ENCODE results near the gene PRR23A.

The PRR23A gene

GRCh38 chr3:138972941-138973340, 33.1 kb downstream of the PRR23A start:
- DNase-seq (ENCODE audit: low read depth) = no peak

- DNase-seq (ENCODE audit: low read depth) = no peak
Observed at GRCh38 chr3:138971766-138972320, 34.2 kb downstream of the PRR23A start.

GRCh38 chr3:138964923-138965322, 41.1 kb downstream of the PRR23A start:
- DNase-seq (ENCODE audit: low read depth) = no peak

- DNase-seq (ENCODE audit: low read depth) = no peak
Observed at GRCh38 chr3:138964264-138964663, 41.8 kb downstream of the PRR23A start.

DNA sequence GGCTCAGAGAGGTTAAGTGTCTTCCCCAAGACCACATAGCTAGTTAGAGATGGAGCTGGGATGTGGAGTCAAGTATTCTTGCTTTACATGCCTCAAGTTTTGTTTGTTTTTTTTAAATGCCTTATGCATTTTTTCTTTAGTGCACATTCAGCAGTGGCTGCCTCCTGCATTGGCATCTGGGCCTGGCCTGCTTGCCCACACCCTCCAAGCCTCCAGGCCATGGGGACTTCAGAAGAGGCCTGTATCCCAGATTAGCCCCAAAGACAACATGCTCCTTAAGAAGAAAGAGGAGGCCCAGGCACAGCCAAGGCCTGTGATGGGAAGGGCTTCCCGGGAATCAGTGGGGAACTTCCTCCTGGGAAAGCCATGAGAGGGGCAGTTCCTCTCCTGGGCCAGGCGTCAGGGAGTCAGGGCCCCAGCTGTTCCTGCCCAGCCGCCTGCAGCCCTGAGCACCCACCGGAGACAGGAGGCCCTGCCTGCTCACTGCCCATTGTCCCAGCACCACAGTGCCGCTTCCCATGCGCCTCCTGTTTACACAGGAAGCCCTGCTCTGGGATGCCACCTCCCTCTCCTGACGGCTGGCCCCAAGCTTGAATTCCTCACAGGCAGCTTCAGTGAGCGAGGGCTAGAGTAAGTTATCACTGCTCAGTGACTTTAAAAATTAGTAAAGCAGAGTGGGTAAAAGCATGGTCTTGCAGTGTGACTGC, 43.1 kb downstream of the PRR23A start:
- no peak for DNase-seq (ENCODE audit: low read depth)

DNA sequence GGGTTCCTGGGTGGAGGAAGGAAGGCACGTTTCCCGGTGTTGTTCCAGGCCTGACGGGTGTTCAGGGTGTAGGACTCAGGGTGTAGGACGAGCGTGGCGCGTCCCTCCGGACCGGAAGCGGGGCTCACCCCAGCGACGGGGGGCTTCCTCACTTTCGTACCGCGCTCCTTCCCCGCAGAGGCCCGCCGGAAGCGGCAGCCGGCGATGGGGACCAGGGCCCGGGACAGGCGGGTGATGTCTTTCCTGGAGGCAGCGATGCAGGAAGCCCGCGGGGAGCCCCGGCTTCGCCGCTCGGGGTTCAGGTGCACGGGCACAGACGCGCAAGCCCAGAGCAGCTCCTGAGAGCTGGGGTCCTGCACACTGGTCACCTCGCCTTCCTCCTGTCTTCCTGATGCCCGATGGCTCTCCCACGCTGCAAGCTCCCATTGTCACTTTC, 45.6 kb downstream of the PRR23A start:
- DNase-seq (ENCODE audit: low read depth) = no peak

Measured in activated T-helper 9 cell treated with anti-CD3 and anti-CD28 coated beads, Interleukin-2, amount 50 U/mL, for 16 hours (primary cell).